ENCODE data around the gene KPNA1. TPM values are rescaled to one million over a fixed set of nuclear protein-coding genes. Genes with fewer than 3 reads are reported as not detected.

Gene KPNA1
- total RNA-seq, 1 experiment from 2014 or later = 78.5 TPM

DNA sequence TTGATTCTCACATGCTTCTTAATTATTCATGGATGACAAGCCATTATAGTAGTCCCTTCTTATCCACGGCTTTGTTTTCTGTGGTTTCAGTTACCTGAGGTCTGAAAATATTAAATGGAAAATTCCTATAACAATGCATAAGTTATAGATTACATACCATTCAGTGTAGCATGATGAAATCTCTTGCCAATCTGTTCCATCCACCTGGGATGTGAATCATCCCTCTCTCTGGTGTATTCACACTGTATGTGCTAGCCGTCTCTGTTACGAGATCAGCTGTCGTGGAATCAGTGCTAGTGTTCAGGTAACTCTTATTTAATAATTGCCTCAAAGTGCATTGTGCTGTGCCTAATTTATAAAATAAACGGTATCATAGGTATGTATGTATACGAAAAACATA is 104.1 kb downstream of the KPNA1 start:
- TF ChIP-seq, protein P1, sequence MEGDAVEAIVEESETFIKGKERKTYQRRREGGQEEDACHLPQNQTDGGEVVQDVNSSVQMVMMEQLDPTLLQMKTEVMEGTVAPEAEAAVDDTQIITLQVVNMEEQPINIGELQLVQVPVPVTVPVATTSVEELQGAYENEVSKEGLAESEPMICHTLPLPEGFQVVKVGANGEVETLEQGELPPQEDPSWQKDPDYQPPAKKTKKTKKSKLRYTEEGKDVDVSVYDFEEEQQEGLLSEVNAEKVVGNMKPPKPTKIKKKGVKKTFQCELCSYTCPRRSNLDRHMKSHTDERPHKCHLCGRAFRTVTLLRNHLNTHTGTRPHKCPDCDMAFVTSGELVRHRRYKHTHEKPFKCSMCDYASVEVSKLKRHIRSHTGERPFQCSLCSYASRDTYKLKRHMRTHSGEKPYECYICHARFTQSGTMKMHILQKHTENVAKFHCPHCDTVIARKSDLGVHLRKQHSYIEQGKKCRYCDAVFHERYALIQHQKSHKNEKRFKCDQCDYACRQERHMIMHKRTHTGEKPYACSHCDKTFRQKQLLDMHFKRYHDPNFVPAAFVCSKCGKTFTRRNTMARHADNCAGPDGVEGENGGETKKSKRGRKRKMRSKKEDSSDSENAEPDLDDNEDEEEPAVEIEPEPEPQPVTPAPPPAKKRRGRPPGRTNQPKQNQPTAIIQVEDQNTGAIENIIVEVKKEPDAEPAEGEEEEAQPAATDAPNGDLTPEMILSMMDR (IDR thresholded peaks at IDR 0.05; ENCODE audit: unreplicated experiment) = no peak
- H3K27me3 Mint-ChIP-seq (ENCODE audit: unreplicated experiment) = no peaks in the 10 kb centered on the region
- BruUV-seq (replicated peaks) = no TSS peak
- H3K27ac Mint-ChIP-seq (ENCODE audit: unreplicated experiment) = no peak overlapping the region
- H3K36me3 Mint-ChIP-seq (ENCODE audit: insufficient read depth, unreplicated experiment) = peaks cover 13% of the 10 kb centered on the region
- intact Hi-C loops (cut with micrococcal nuclease; ENCODE audit: unreplicated experiment) = no loop called here
- no peak overlapping the region for H3K4me3 Mint-ChIP-seq (ENCODE audit: low read depth, unreplicated experiment)
- no peak for DNase-seq
- H3K4me1 Mint-ChIP-seq (ENCODE audit: low read depth, unreplicated experiment) = peaks cover 20% of the 10 kb centered on the region
- H3K9me3 Mint-ChIP-seq (ENCODE audit: low read depth, unreplicated experiment) = no peaks in the 10 kb centered on the region
- CTCF ChIA-PET = no interaction called here

DNA sequence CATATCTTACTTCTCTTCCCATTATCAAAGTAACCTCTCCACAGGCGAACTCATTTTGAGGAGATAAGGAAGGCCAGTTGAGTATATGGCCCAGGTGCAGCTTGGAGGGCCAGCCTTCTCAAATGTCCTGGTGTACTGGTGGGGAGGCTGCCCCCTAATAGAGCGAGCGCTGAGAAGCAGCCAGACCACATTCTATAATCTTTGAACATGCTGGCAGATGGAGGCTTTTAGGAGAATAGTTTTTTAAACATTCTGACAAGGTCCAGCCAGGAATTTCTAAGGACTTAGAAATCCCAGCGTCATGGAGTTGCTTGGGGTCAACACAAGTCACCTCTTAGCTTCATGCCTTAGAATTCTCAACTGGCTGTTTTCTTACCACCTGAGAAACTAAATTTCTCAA is 104.6 kb downstream of the KPNA1 start:
- intact Hi-C loops (cut with micrococcal nuclease; ENCODE audit: unreplicated experiment) = no loop called here
- no peak overlapping the region for H3K27ac Mint-ChIP-seq (ENCODE audit: unreplicated experiment)
- no peak overlapping the region for H3K4me3 Mint-ChIP-seq (ENCODE audit: low read depth, unreplicated experiment)
- H3K9me3 Mint-ChIP-seq (ENCODE audit: low read depth, unreplicated experiment) = no peaks in the 10 kb centered on the region
- DNase-seq = no peak
- no TSS peak for BruUV-seq (replicated peaks)
- TF ChIP-seq, protein P1 (IDR thresholded peaks at IDR 0.05; ENCODE audit: unreplicated experiment) = no peak
- H3K4me1 Mint-ChIP-seq (ENCODE audit: low read depth, unreplicated experiment) = peaks cover 16% of the 10 kb centered on the region
- H3K36me3 Mint-ChIP-seq (ENCODE audit: insufficient read depth, unreplicated experiment) = peaks cover 8% of the 10 kb centered on the region
- CTCF ChIA-PET = no interaction called here
- no peaks in the 10 kb centered on the region for H3K27me3 Mint-ChIP-seq (ENCODE audit: unreplicated experiment)

DNA sequence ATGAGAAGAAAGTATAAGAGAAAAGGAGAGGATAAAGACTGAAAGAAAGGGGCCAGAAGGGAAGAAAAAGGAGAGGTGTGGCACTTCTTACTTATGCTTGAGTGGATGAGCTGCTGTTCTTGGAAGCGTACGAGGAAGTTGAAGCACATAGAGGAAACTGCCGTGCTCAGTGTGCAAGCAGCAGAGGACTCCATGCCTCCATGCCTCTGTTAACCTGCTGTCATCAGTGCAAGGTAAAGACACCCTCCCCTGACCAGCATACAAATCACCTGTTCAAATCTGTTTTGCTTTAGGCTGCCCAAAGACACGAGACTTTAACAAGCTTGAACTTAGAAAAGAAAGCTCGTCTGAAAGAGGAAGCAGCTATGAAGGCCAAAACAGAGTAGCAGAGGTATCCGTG is 105.3 kb downstream of the KPNA1 start:
- Mint-ChIP-seq H3K4me1 (ENCODE audit: low read depth, unreplicated experiment) (peaks cover 9% of the 10 kb centered on the region), H3K27ac (ENCODE audit: unreplicated experiment) (no peak overlapping the region), H3K27me3 (ENCODE audit: unreplicated experiment) (no peaks in the 10 kb centered on the region), H3K36me3 (ENCODE audit: insufficient read depth, unreplicated experiment) (peaks cover 1% of the 10 kb centered on the region), H3K9me3 (ENCODE audit: low read depth, unreplicated experiment) (no peaks in the 10 kb centered on the region), H3K4me3 (ENCODE audit: low read depth, unreplicated experiment) (no peak overlapping the region)
- BruUV-seq (replicated peaks) = no TSS peak
- DNase-seq = no peak
- CTCF ChIA-PET = no interaction called here
- TF ChIP-seq, protein P1 (IDR thresholded peaks at IDR 0.05; ENCODE audit: unreplicated experiment) = no peak
- intact Hi-C loops (cut with micrococcal nuclease; ENCODE audit: unreplicated experiment) = no loop called here

DNA sequence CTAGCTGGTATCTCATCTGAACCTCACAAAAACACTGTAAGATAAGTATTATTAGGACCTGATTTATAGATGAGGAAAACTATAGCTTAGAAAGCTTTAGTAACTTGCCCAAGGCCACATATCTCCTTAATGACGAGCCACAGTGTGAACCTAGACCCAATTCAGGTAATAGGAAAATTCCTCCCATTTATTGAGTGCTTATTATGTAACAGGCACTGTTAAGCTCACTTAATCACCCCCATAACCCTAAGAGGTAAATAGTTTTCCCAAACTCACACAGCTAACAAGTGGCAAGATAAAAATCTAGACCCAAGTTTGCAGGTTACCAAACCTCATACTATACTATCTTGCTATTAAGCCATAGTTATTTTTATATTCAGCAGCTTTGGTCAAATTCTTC is 106.8 kb downstream of the KPNA1 start:
- no peaks in the 10 kb centered on the region for H3K36me3 Mint-ChIP-seq (ENCODE audit: insufficient read depth, unreplicated experiment)
- TF ChIP-seq, protein P1 (IDR thresholded peaks at IDR 0.05; ENCODE audit: unreplicated experiment) = no peak
- no peak overlapping the region for H3K27ac Mint-ChIP-seq (ENCODE audit: unreplicated experiment)
- no peak overlapping the region for H3K4me3 Mint-ChIP-seq (ENCODE audit: low read depth, unreplicated experiment)
- no peak for DNase-seq
- H3K4me1 Mint-ChIP-seq (ENCODE audit: low read depth, unreplicated experiment) = no peaks in the 10 kb centered on the region
- intact Hi-C loops (cut with micrococcal nuclease; ENCODE audit: unreplicated experiment) = no loop called here
- CTCF ChIA-PET = no interaction called here
- BruUV-seq (replicated peaks) = no TSS peak
- H3K27me3 Mint-ChIP-seq (ENCODE audit: unreplicated experiment) = no peaks in the 10 kb centered on the region
- no peaks in the 10 kb centered on the region for H3K9me3 Mint-ChIP-seq (ENCODE audit: low read depth, unreplicated experiment)

DNA sequence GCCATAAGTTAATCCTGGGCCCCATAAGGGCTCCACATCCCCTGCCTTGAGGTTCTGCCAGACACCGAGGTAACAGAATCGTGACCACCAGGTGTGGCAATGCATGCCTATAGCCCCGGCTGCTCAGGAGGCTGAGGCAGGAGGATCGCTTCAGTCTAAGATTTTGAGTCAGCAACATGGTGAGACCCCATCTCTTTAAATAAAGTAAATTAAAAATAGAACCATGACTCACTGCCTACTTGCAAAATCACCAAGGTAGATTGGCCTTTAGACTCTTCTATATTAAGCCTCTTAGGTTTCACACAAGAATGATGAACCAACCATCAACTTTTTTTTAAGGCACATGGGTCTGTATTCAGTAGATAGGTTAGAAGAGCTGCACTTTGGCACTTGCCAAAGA is 108.5 kb downstream of the KPNA1 start:
- intact Hi-C loops (cut with micrococcal nuclease; ENCODE audit: unreplicated experiment) = no loop called here
- Mint-ChIP-seq H3K4me3 (ENCODE audit: low read depth, unreplicated experiment) (no peak overlapping the region), H3K9me3 (ENCODE audit: low read depth, unreplicated experiment) (no peaks in the 10 kb centered on the region), H3K36me3 (ENCODE audit: insufficient read depth, unreplicated experiment) (no peaks in the 10 kb centered on the region), H3K27ac (ENCODE audit: unreplicated experiment) (no peak overlapping the region), H3K4me1 (ENCODE audit: low read depth, unreplicated experiment) (no peaks in the 10 kb centered on the region), H3K27me3 (ENCODE audit: unreplicated experiment) (no peaks in the 10 kb centered on the region)
- CTCF ChIA-PET = no interaction called here
- BruUV-seq (replicated peaks) = no TSS peak
- TF ChIP-seq, protein P1 (IDR thresholded peaks at IDR 0.05; ENCODE audit: unreplicated experiment) = no peak
- DNase-seq = no peak

Data from Calu3 (cell line).